Left lung (tissue), 10 donors: ENCODE results near the gene ELP2. TPM values are rescaled to one million over a fixed set of nuclear protein-coding genes. Genes with fewer than 3 reads are reported as not detected.

Experiments
- ATAC-seq: fragments of 200-7000 bp; cut with Tn5 transposase; one replicate; pipeline ENCODE4 v1.9.1; 2020; ENCODE audit warnings: moderate library complexity
- DNase-seq, 4 donors: peaks; one replicate each; pipeline ENCODE4 v3.0.0-alpha.2; 2013 to 2020
- H3K27ac ChIP-seq, 2 donors: fragments of 200-600 bp; sonication (generic) in 1 of 2; one replicate each; pipeline versions ENCODE4 v1.5.0 to v1.8.0; 2020 to 2021
- H3K27me3 ChIP-seq, 2 donors: fragments of 200-600 bp; sonication (generic) in 1 of 2; one replicate each; pipeline versions ENCODE4 v1.5.0 to v1.8.0; 2020 to 2021
- H3K36me3 ChIP-seq, 2 donors: fragments of 200-600 bp; sonication (generic) in 1 of 2; one replicate each; pipeline versions ENCODE4 v1.5.0 to v1.8.0; 2020 to 2021
- H3K4me1 ChIP-seq, 2 donors: fragments of 200-600 bp; one replicate each; pipeline ENCODE4 v1.8.0; 2021
- H3K4me3 ChIP-seq, 2 donors: fragments of 200-600 bp; sonication (generic) in 1 of 2; one replicate each; pipeline versions ENCODE4 v1.5.0 to v1.8.0; 2020 to 2021; ENCODE audit warnings: mild to moderate bottlenecking in 1 of 2
- H3K9me3 ChIP-seq, 2 donors: fragments of 200-600 bp; sonication (generic) in 1 of 2; one replicate each; pipeline versions ENCODE4 v1.5.0 to v1.8.0; 2020 to 2021
- CTCF ChIP-seq, 2 donors: fragments of 200-600 bp; sonication (generic) in 1 of 2; IDR thresholded peaks; one replicate each; pipeline versions ENCODE4 v1.5.0 to v1.8.0; 2021; ENCODE audit warnings: antibody characterized with exemption in 2 of 2
- intact Hi-C, 2 donors: fragments of 100-400 bp; cut with DNase I; formaldehyde crosslinking; loops; one replicate each; pipeline versions ENCODE4 v1.11.2 to v1.14.2; 2022
- polyA plus RNA-seq, 6 donors: library from polyadenylated mRNA; unstranded; fragments of 120-200 nt; gene quantifications; one replicate each; pipeline ENCODE4 v1.2.1, GENCODE V29; 2013; ENCODE audit not compliant: insufficient read length in 6 of 6
- total RNA-seq, 2 donors: library from RNA; stranded (reverse); fragmentation: NEBNext Ultra II Directional; extraction: Animal tissue kit (Norgen Biotek cat#: 25700); gene quantifications; one replicate each; pipeline ENCODE4 v1.2.1, GENCODE V29; 2021
- donor health status: DM: no; HTN: yes; CAD: no.
- donor health status: DM: no; HTN: no; CAD: no.

ELP2 gene
- total and polyA plus RNA-seq, 8 donors = 55.6 to 154 (median 122) TPM

GRCh38 chr18:36130883-36131653 is 1.4 kb downstream of the ELP2 start:
- DNase-seq (peak in 1 of 4 donors; percentile 74), ATAC-seq (no peak)
- Histone ChIP-seq H3K9me3 (no peaks in the 10 kb centered on the region), H3K27me3 (no peaks in the 10 kb centered on the region), H3K4me3 (peak overlapping the region; percentile 69 to 86), H3K36me3 (peaks cover 0 to 5% of the 10 kb centered on the region in 2 donors), H3K4me1 (peaks cover 12 to 39% of the 10 kb centered on the region in 2 donors), H3K27ac (no peak overlapping the region)
- TF ChIP-seq CTCF (IDR thresholded peaks at IDR 0.05) = no peak
- intact Hi-C loops = no loop called here

- Histone ChIP-seq H3K27ac (no peak overlapping the region), H3K27me3 (no peaks in the 10 kb centered on the region), H3K4me3 (peak overlapping the region in 1 of 2 donors; percentile 69), H3K9me3 (no peaks in the 10 kb centered on the region), H3K4me1 (peaks cover 12 to 39% of the 10 kb centered on the region in 2 donors), H3K36me3 (peaks cover 0 to 11% of the 10 kb centered on the region in 2 donors)
- TF ChIP-seq CTCF (IDR thresholded peaks at IDR 0.05) = no peak
- no peak for DNase-seq
- no peak for ATAC-seq
- intact Hi-C loops = no loop called here
Measured at GRCh38 chr18:36131692-36132483, 2.2 kb downstream of the ELP2 start.

GRCh38 chr18:36132756-36133155 is 3.1 kb downstream of the ELP2 start:
- Histone ChIP-seq H3K27ac (no peak overlapping the region), H3K36me3 (peaks cover 0 to 19% of the 10 kb centered on the region in 2 donors), H3K9me3 (no peaks in the 10 kb centered on the region), H3K27me3 (no peaks in the 10 kb centered on the region), H3K4me3 (no peak overlapping the region), H3K4me1 (peaks cover 12 to 39% of the 10 kb centered on the region in 2 donors)
- intact Hi-C loops = no loop called here
- DNase-seq (no peak), ATAC-seq (no peak)
- no peak for TF ChIP-seq CTCF (IDR thresholded peaks at IDR 0.05)

- Histone ChIP-seq H3K4me1 (peaks cover 9 to 31% of the 10 kb centered on the region in 2 donors), H3K9me3 (no peaks in the 10 kb centered on the region), H3K4me3 (no peak overlapping the region), H3K27ac (no peak overlapping the region), H3K27me3 (no peaks in the 10 kb centered on the region), H3K36me3 (peaks cover 0 to 44% of the 10 kb centered on the region in 2 donors)
- TF ChIP-seq CTCF (IDR thresholded peaks at IDR 0.05) = no peak
- ATAC-seq (no peak), DNase-seq (no peak)
- intact Hi-C loops = no loop called here
Measured at GRCh38 chr18:36135264-36135663, 5.6 kb downstream of the ELP2 start.

- intact Hi-C loops = no loop called here
- H3K9me3 ChIP-seq = no peaks in the 10 kb centered on the region
- H3K4me1 ChIP-seq = peaks cover 0 to 3% of the 10 kb centered on the region in 2 donors
- no peak overlapping the region for H3K4me3 ChIP-seq
- H3K36me3 ChIP-seq = peaks cover 0 to 76% of the 10 kb centered on the region in 2 donors
- H3K27ac ChIP-seq = no peak overlapping the region
- no peaks in the 10 kb centered on the region for H3K27me3 ChIP-seq
- no peak for DNase-seq
- ATAC-seq = no peak
- no peak for TF ChIP-seq CTCF (IDR thresholded peaks at IDR 0.05)
Measured at GRCh38 chr18:36139245-36139644, 9.5 kb downstream of the ELP2 start.
